DMS53 treated with DMSO at 0.1 percent for 48 hours (cell line): ENCODE data around the gene UBAP2.

Experiments used
- DNase-seq: peaks from one replicate; lab custom pipeline; 2025; ENCODE audit not compliant: unreplicated experiment; lab: John Stamatoyannopoulos, UW

Gene UBAP2

GRCh38 chr9:33924978-33925797 lies 123.5 kb downstream of the UBAP2 start:
- peak; percentile 18 for DNase-seq

GRCh38 chr9:33923998-33924701 lies 124.5 kb downstream of the UBAP2 start:
- DNase-seq: no peak

GRCh38 chr9:33923079-33923478 lies 125.6 kb downstream of the UBAP2 start:
- DNase-seq: no peak

GRCh38 chr9:33921967-33922895 lies 126.5 kb downstream of the UBAP2 start:
- DNase-seq: no peak

- DNase-seq: no peak
Measured at GRCh38 chr9:33919276-33919897, 129.3 kb downstream of the UBAP2 start.

GRCh38 chr9:33917036-33917435 lies 131.7 kb downstream of the UBAP2 start:
- no peak for DNase-seq

GRCh38 chr9:33914887-33915628 lies 133.6 kb downstream of the UBAP2 start:
- no peak for DNase-seq

GRCh38 chr9:33913541-33913940 lies 135.1 kb downstream of the UBAP2 start:
- no peak for DNase-seq

- no peak for DNase-seq
Measured at GRCh38 chr9:33908749-33909148, 139.9 kb downstream of the UBAP2 start.

GRCh38 chr9:33908114-33908513 lies 140.6 kb downstream of the UBAP2 start:
- DNase-seq: no peak

- DNase-seq: no peak
Measured at GRCh38 chr9:33907347-33907746, 141.3 kb downstream of the UBAP2 start.

- DNase-seq: no peak
Measured at GRCh38 chr9:33906769-33907168, 141.9 kb downstream of the UBAP2 start.

GRCh38 chr9:33905137-33905536 lies 143.6 kb downstream of the UBAP2 start:
- DNase-seq: no peak

- no peak for DNase-seq
Measured at GRCh38 chr9:33903157-33903780, 145.4 kb downstream of the UBAP2 start.

GRCh38 chr9:33894316-33894715 lies 154.4 kb downstream of the UBAP2 start:
- DNase-seq: no peak

- no peak for DNase-seq
Measured at GRCh38 chr9:33893861-33894260, 154.8 kb downstream of the UBAP2 start.

- no peak for DNase-seq
Measured at GRCh38 chr9:33885948-33886347, 162.7 kb downstream of the UBAP2 start.

GRCh38 chr9:33884856-33885701 lies 163.6 kb downstream of the UBAP2 start:
- no peak for DNase-seq

GRCh38 chr9:33881635-33882034 lies 167.1 kb downstream of the UBAP2 start:
- DNase-seq: no peak
